ENCODE data around the gene GIPC2. TPM values are rescaled to one million over a fixed set of nuclear protein-coding genes. Genes with fewer than 3 reads are reported as not detected.
"Not testable (repeated sequence)": the region's sequence is repeated elsewhere in the genome, so short reads cannot be mapped to it uniquely, and the experiment has no call there.

The GIPC2 gene, protein sequence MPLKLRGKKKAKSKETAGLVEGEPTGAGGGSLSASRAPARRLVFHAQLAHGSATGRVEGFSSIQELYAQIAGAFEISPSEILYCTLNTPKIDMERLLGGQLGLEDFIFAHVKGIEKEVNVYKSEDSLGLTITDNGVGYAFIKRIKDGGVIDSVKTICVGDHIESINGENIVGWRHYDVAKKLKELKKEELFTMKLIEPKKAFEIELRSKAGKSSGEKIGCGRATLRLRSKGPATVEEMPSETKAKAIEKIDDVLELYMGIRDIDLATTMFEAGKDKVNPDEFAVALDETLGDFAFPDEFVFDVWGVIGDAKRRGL
- 0.63 and 0.74 TPM in 2 replicates for total RNA-seq (ENCODE audit: low replicate concordance)

DNA sequence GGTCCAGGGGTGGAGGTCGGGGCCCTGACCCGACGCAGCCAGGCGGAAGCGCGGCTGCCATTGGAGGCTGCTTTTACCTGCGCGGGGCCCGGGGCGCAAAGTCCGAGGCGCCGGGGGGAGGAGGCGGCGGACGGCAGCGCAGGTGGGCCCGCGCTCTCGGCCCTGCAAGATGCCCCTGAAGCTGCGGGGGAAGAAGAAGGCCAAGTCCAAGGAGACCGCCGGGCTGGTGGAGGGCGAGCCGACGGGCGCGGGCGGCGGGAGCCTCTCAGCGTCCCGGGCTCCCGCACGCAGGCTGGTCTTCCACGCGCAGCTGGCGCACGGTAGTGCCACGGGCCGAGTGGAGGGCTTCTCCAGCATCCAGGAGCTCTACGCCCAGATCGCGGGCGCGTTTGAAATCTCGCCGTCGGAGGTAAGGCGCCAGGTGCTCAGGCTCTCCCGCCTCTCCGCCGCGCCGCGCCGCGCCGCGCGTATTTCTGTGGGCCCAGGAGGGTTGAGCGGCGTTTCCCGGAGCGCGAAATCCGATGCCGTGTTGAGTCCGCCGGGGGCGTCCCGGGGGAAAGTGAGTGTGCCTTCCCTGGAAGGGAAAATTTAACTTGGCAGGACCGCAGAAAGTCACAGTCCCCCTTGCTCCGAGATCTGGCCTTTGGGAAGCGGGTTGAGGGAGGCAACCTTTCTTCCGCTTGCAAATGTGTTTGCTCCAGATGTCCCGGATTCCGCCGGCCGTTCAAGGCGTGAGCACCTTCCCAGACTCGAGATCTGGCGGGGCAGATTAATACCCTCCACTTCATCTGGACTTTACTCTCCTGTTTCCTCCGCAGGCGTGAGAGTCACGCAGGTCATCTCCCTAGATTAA, at the start of gene GIPC2:
TSS of gene GIPC2 (plus strand) at position 41 of the 853 bp plus-strand sequence. CDS start at position 170, 129 bp downstream.
- no peak for DNase-seq (ENCODE audit: low read depth)
- TF ChIP-seq, protein P1, sequence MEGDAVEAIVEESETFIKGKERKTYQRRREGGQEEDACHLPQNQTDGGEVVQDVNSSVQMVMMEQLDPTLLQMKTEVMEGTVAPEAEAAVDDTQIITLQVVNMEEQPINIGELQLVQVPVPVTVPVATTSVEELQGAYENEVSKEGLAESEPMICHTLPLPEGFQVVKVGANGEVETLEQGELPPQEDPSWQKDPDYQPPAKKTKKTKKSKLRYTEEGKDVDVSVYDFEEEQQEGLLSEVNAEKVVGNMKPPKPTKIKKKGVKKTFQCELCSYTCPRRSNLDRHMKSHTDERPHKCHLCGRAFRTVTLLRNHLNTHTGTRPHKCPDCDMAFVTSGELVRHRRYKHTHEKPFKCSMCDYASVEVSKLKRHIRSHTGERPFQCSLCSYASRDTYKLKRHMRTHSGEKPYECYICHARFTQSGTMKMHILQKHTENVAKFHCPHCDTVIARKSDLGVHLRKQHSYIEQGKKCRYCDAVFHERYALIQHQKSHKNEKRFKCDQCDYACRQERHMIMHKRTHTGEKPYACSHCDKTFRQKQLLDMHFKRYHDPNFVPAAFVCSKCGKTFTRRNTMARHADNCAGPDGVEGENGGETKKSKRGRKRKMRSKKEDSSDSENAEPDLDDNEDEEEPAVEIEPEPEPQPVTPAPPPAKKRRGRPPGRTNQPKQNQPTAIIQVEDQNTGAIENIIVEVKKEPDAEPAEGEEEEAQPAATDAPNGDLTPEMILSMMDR (IDR thresholded peaks at IDR 0.05; ENCODE audit: insufficient read depth, low read length): no peak
- H3K4me3 ChIP-seq (ENCODE audit: low read depth, low read length): peak within 1 kb of the TSS; percentile 63

DNA sequence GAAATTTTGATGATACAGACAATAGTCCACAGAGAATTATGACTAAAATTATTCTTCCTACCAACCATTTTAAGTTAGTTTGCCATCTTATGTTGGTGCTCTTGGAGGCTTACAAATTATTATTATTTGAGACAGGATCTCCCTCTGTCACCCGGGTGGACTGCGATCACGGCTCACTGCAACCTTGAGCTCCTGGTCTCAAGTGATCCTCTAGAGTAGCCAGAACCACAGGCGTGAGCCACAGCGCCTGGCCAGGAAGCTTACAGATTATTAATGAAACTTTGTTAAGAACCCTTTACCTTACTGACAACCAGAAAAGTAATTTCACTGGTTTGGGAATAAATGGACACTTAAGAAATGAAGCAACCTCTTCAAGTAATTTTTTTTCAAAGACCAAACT, 49.0 kb upstream of the GIPC2 start:
- TF ChIP-seq, protein P1 (IDR thresholded peaks at IDR 0.05; ENCODE audit: insufficient read depth, low read length): no peak
- DNase-seq (ENCODE audit: low read depth): no peak
- no peak overlapping the region for H3K4me3 ChIP-seq (ENCODE audit: low read depth, low read length)

DNA sequence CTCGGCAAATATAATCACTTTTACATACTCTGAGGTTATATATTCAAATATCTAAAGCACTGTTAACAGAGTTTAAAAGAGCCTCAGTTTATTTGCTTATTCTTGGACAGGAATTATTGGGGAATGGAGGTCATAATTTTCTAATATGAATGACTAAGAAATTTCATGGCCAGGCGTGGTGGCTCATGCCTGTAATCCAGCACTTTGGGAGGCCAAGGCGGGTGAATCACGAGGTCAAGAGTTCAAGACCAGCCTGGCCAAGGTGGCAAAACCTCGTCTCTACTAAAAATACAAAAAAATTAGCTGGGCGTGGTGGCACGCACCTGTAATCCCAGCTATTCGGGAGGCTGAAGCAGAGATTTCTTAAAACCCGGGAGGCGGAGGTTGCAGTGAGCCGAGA, 45.2 kb upstream of the GIPC2 start:
- not testable (repeated sequence) for DNase-seq (ENCODE audit: low read depth)

DNA sequence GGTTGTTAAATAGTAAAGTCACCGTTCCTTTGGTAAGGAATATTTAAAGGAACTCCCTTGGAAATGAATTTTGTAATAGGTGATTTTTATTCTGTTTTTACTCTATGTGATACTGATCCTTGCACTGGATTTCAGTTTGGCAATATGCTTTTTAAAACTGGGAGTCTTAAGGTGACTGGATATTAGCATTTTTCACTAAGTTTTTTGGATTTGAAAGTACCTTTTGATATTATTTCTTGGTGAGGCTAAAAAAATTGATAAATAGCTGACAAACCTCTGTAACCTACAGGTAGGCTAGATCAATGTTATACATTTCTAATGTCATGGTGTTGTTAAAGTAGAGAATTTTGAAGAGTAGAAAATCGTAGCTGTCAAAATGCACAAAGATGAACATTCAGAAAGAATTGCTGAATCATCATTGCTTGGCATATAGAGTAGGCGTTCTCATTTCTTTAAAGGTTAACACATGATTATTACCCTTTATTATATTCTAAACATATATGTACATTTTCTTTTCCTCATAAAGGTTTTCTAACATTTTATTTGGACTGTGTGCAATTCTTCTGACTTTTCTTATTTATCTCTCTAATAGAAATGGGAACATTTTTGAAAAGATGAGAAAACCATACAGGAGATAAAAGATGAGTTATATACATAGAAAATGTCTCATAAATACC, 42.6 kb upstream of the GIPC2 start:
- TF ChIP-seq, protein P1 (IDR thresholded peaks at IDR 0.05; ENCODE audit: insufficient read depth, low read length): no peak
- DNase-seq (ENCODE audit: low read depth): peak; percentile 35
- H3K4me3 ChIP-seq (ENCODE audit: low read depth, low read length): peak overlapping the region; percentile 1

More for the DNA sequence above, 45.2 kb upstream of the GIPC2 start:
- not testable (repeated sequence) for H3K4me3 ChIP-seq (ENCODE audit: low read depth, low read length)

DNA sequence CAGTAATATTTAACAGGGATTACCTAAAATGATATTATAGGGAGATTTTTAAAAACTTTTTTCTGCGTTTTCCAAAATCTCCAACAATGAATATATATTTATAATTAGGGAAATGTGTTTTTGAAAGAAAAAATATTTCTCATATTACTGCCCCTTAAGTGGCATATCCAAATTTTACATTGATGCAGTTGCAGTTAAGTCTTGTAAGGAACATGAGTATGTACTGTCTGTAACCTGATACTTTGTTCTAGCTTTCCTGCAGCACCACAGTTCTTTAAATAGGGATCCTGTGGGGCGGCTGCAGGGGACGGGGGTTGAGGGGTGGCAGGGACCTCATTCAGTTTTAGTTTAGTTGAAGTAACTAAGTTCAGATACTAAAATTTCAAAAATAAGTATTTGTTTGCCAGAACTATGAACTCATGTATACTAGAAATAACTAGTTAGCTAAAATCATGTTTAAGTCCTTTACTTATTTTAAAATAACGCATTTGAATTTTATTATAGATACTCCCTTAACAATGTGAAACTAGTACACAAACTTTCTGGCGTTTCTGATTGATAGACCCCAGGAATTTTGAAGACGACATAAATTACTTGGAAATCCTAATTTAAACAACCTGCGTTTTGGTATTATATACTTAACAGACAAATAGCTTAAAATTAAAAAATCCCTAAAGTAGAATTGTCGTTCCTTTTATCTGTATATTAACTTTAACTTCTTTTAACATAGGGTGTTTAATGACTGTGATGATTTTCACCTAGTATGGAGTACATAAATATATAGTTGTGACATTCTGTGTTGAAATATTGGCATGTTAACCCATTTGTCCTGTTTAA, 41.7 kb upstream of the GIPC2 start:
- TF ChIP-seq, protein P1 (IDR thresholded peaks at IDR 0.05; ENCODE audit: insufficient read depth, low read length): no peak
- peak overlapping the region; percentile 68 for H3K4me3 ChIP-seq (ENCODE audit: low read depth, low read length)
- peak; percentile 76 for DNase-seq (ENCODE audit: low read depth)

DNA sequence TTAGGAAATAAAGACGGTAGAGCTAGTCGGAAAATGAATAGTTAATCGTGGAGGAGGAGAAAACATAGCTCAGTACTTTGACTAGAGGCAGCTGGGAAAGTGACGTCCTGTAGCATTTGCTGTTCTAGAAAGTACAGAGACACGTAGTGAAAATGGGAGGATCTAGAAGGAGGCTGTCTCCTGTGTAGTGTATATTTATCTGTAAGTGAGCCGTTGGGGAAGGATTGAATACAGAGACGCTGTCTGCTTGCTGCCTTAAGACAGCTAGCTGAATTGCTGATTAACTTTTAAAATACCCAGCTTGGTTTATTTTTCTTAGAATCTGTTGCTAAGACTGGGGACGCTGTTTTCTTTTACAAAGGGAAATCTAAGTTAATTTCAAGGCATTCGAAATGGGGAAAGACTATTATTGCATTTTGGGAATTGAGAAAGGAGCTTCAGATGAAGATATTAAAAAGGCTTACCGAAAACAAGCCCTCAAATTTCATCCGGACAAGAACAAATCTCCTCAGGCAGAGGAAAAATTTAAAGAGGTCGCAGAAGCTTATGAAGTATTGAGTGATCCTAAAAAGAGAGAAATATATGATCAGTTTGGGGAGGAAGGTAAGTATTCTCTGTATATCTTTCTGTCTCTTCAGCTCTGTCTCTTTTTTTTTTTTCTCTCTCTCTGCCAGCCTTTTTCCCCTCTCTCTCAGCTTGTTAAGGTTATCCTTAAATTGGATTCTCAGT, 40.9 kb upstream of the GIPC2 start, which contains the start of gene DNAJB4:
TSS of gene DNAJB4 (plus strand) at position 221 of the 729 bp plus-strand sequence. CDS start at position 393, 172 bp downstream.
- TF ChIP-seq, protein P1 (IDR thresholded peaks at IDR 0.05; ENCODE audit: insufficient read depth, low read length): no peak
- peak within 1 kb of the TSS; percentile 68 for H3K4me3 ChIP-seq (ENCODE audit: low read depth, low read length)
- DNase-seq (ENCODE audit: low read depth): peak; percentile 99
